IPS-NIHi7 (cell line): ENCODE results near the gene TCF21.
"Not testable (repeated sequence)": the region's sequence is repeated elsewhere in the genome, so short reads cannot be mapped to it uniquely, and the experiment has no call there.

Experiments
- DNase-seq: peaks from one replicate; pipeline ENCODE4 v3.0.0; 2012; ENCODE audit warnings: mixed read lengths; ENCODE audit errors: extremely low spot score

The TCF21 gene

DNA sequence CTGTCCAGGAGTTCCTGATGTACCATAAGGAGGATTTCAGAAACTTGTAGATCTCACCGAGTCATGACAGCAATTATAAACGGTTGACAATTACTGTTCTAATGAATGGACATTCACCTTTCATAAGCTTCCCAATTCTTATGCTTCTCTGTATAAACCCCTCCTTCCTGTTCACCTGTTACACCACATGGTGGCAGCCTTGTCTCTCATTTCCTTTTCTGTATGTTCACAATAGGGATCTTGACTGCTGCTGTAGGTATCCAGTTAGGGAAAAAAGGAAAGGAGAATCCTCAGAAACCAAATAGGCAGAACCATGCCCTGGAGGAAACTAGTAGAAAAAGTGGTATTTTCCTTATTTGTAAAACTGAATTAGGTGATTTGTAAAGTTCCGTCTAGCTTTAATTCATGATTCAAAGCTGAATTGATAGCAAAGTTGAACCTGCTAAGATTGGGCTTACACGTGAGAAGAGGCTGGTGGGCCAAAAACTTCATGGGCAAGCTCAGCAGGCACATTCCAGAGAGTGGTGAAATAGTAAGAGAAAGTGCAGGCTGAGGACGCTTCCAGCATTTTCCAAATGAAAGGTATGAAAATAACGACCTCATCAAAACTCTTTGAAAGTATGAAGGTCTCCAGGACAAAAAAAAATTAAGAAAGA lies 35.2 kb downstream of the TCF21 start:
- peak; percentile 67 for DNase-seq

DNA sequence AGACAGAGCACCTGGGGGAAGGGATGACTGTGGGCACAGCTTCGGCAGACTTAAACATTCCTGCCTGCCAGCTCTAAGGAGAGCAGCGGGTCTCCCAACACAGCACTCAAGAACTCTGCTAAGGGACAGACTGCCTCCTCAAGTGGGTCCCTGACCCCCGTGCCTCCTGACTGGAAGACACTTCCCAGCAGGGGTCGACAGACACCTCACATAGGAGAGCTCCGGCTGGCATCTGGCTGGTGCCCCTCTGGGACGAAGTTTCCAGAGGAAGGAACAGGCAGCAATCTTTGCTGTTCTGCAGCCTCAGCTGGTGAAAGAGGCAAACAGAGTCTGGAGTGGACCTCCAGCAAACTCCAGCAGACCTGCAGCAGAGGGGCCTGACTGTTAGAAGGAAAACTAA lies 42.3 kb downstream of the TCF21 start:
- DNase-seq: not testable (repeated sequence)

DNA sequence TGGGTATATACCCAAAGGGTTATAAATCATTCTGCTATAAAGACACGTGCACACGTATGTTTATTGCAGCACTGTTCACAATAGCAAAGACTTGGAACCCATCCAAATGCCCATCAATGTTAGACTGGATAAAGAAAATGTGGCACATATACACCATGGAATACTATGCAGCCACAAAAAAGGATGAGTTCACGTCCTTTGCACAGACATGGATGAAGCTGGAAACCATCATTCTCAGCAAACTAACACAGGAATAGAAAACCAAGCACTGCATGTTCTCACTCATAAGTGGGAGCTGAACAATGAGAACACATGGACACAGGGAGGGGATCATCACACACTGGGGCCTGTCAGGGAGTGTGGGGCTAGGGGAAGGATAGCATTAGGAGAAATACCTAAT lies 47.4 kb downstream of the TCF21 start:
- DNase-seq: not testable (repeated sequence)

DNA sequence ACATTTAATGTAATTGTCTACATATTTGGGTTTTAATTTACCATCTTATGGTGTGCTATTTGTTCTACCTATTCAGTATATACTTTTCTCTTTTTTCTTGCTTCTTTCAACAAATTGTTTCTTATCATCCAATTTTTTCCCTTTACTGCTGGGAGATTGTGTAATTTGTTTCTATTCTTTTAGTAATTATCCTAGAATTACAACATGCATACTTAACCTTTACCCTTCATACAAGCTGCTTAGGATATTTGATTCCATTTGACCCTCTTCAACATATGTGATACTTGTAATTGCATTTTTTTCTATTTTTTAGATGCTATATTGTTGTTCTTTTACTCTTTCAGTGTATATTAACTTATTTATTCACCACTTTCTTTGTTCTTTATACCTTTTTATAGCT lies 49.0 kb downstream of the TCF21 start:
- DNase-seq: no peak

DNA sequence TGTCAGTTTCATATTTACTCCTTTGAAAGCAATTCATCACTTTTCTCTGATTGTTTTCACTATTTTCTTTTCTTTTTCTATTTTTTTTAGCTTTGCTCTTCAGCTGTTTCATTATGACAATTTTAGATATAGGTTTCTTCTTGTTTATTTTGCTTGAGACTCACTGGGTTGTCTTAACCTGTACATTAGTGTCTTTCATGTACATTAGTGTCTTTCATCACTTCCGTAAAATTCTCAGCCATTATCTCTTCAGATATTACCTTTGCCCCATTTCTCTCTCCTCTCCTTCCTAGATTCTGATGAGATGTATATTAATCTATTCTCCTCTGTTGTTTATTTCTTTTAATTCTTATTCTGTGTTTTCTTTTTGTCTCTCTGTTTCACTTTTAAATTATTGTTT lies 49.6 kb downstream of the TCF21 start:
- DNase-seq: no peak

DNA sequence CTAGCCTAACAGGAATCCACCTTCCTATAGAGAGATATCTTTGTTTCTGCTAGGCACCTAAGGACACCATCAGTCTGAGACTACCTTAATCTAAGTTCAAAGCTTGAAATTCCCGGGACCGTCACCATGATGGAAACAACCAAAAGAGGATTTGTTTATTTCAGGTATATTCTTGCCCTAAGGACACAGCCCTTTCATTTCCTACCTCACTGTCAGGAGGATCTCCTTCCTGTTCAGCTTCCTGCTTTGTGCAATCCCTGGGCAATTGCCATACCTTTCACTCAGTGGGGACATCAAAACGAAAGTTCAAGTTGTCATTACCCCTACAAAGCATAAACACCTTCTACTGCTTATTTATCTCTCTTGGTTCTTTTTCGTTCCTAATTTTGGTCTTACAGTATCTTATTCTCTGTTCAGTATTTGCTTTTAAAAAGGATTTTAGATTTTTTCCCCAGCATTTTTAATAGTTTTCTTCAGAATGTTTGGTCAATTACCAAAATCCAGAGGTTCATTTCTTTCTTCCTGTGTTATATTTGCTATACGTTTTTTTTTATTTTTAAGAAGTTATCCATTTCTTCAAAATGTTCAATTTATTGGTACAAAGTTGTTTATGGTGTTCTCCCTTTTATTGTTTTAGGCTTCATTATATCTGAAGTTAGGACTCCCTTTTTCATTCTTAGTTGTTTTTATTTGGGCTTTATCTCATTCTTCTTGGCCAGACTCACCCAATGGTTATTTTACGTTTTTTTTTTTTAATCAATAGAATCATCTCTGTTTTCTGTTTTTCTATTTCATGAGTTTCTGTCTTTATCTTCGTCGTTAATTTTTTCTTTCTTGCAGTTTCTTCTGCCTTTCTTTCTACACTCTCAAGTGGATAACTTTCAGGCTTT lies 51.1 kb downstream of the TCF21 start:
- no peak for DNase-seq
